HepG2 (cell line): Measurements from ENCODE around the gene TF. TPM values are rescaled to one million over a fixed set of nuclear protein-coding genes. Genes with fewer than 3 reads are reported as not detected.
A peak's percentile ranks its signal among the peaks of the same experiment; 100 is the strongest.

ENCODE experiments used
- HOXD1 ChIP-seq: sonication (generic); formaldehyde crosslinking; IDR thresholded peaks from 2 replicates; pipeline ENCODE4 v1.5.0; 2020; ENCODE audit warnings: missing genetic modification reagents
- NCOR1 ChIP-seq: fragments of 200-600 bp; sonication (generic); IDR thresholded peaks from 2 replicates; pipeline ENCODE4 v1.7.0; 2017; ENCODE audit warnings: antibody characterized with exemption, low read length, borderline replicate concordance
- PRDM10 ChIP-seq: sonication (generic); formaldehyde crosslinking; IDR thresholded peaks from 2 replicates; pipeline ENCODE4 v1.4.0; 2020; ENCODE audit warnings: low read depth, missing genetic modification reagents
- SRY ChIP-seq: sonication (generic); formaldehyde crosslinking; IDR thresholded peaks from 2 replicates; pipeline ENCODE4 v1.8.0; 2022; ENCODE audit warnings: mild to moderate bottlenecking, missing genetic modification reagents
- TP53 ChIP-seq: sonication (generic); formaldehyde crosslinking; conservative IDR thresholded peaks from 2 replicates; pipeline ENCODE4 v1.4.0; 2020; ENCODE audit warnings: missing genetic modification reagents
- ZBTB34 ChIP-seq: sonication (generic); formaldehyde crosslinking; IDR thresholded peaks from 2 replicates; pipeline ENCODE4 v1.8.0; 2022; ENCODE audit warnings: mild to moderate bottlenecking, missing genetic modification reagents
- ZHX1 ChIP-seq: sonication (generic); formaldehyde crosslinking; IDR thresholded peaks from 2 replicates; pipeline ENCODE4 v1.8.1; 2022; ENCODE audit warnings: low read depth, mild to moderate bottlenecking, missing genetic modification reagents
- ZNF609 ChIP-seq: sonication (generic); formaldehyde crosslinking; IDR thresholded peaks from 2 replicates; pipeline ENCODE4 v1.4.0; 2020; ENCODE audit warnings: mild to moderate bottlenecking, missing genetic modification reagents, borderline replicate concordance
- ZNF800 ChIP-seq: sonication (generic); formaldehyde crosslinking; IDR thresholded peaks from 2 replicates; pipeline ENCODE4 v1.4.0; 2020; ENCODE audit warnings: missing genetic modification reagents
- ZNF878 ChIP-seq: sonication (generic); formaldehyde crosslinking; IDR thresholded peaks from 2 replicates; pipeline ENCODE4 v1.8.1; 2023; ENCODE audit warnings: mild to moderate bottlenecking, missing genetic modification reagents, moderate library complexity
- ZSCAN29 ChIP-seq: sonication (generic); formaldehyde crosslinking; conservative IDR thresholded peaks from 2 replicates; pipeline ENCODE4 v1.4.0; 2020; ENCODE audit warnings: mild to moderate bottlenecking, missing genetic modification reagents
- ZSCAN9 ChIP-seq: IDR thresholded peaks from 2 replicates; pipeline ENCODE4 v1.6.1; 2016; ENCODE audit warnings: borderline replicate concordance
- polyA plus RNA-seq, 8 experiments: library from polyadenylated mRNA; depleted of rRNA in 3 of 8; stranded (reverse) in 7 of 8; unstranded in 1 of 8; fragments of >200 nt; fragmentation: Illumina TruSeq in 4 of 8; extraction: Trizol in 4 of 8; gene quantifications; 2 replicates each; pipeline versions ENCODE4 v1.2.1 to v1.2.3, GENCODE V29; 2011 to 2016; ENCODE audit warnings: low read depth in 4 of 8, missing spikeins in 1 of 8, mixed read lengths in 1 of 8; ENCODE audit not compliant: insufficient read depth in 1 of 8
- total RNA-seq, 5 experiments: library from RNA; depleted of rRNA; stranded (reverse); fragments of >200 nt; fragmentation: Illumina TruSeq; extraction: Trizol; gene quantifications; 2 replicates each; pipeline ENCODE4 v1.2.3, GENCODE V29; 2016; ENCODE audit warnings: low read depth in 1 of 5

The TF gene
- total and polyA plus RNA-seq, 2 of the 13 experiments (the other 11 are each of a cell fraction or from before 2014, with no cell fraction given), result 10,074 to 11,821 TPM

- TF ChIP-seq PRDM10 (peak; percentile 81), SRY (CRISPR knock-in tag) (no peak), NCOR1 (peak; percentile 81; the same call in 1 of the 2 replicates), ZNF609 (CRISPR knock-in tag) (peak; percentile 99), HOXD1 (CRISPR knock-in tag) (peak; percentile 91), ZNF800 (CRISPR knock-in tag) (peak; percentile 42; the same call in 1 of the 2 replicates), ZBTB34 (CRISPR knock-in tag) (peak; percentile 12; the same call in 1 of the 2 replicates), ZSCAN9 (CRISPR knock-in tag) (peak; percentile 90), ZHX1 (CRISPR knock-in tag) (0 out of 2 replicates have a peak, but pooled peaks have one; percentile 78), ZSCAN29 (peak; percentile 77), TP53 (peak; percentile 67; the same call in 1 of the 2 replicates), ZNF878 (CRISPR knock-in tag) (0 out of 2 replicates have a peak, but pooled peaks have one; percentile 9)
These were observed 3.7 kb upstream of the TF start (continued) for GRCh38 chr3:133742351-133743091.
